ENCODE measurements around the gene CMTM3.

DNA sequence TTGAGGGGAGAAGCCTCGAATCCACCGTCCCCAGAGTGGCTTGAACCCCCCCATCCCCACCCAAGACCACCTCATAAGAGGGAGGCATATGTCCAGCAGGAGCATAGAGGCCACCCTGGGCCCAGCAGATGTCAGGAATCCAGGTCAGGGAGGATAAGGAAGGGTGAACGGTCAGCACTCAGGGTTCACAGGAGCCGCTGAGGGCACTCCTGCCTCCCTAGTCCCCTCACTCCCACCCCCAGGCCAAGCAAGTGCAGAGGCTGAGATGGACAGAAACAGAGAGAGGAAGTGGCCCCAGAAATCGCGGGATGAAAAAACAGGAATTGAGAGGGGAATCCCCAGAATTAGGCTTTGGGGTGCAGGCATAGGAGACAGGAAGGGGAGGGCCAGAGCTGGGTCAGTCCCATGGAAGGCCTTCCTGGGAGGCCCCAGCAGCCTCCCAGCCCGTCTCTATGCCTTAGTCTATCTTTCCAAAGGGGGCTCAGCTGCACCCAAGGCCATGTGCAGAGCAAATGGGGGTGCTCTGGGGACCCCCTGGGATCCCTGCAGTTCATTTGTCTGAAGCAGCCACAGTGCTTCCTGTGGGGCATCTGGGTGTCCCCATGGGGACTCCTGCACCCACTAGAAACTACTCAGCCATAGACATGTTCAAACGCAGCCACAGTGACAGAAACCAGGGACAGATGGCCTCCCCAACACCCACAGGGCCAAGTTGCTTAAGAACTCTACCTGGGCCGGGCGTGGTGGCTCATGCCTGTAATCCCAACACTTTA is 1.7 kb downstream of the CMTM3 start:
- no peak for TF ChIP-seq MAFK (IDR thresholded peaks at IDR 0.05; ENCODE audit: low read depth, low read length)
- TF ChIP-seq SMC3 (IDR thresholded peaks at IDR 0.05; ENCODE audit: low read depth, low read length), result no peak
- no peak for TF ChIP-seq RAD21 (IDR thresholded peaks at IDR 0.05; ENCODE audit: low read length)
- no peak for TF ChIP-seq MAZ (IDR thresholded peaks at IDR 0.05; ENCODE audit: borderline replicate concordance, low read depth, low read length)
- TF ChIP-seq, protein P1, sequence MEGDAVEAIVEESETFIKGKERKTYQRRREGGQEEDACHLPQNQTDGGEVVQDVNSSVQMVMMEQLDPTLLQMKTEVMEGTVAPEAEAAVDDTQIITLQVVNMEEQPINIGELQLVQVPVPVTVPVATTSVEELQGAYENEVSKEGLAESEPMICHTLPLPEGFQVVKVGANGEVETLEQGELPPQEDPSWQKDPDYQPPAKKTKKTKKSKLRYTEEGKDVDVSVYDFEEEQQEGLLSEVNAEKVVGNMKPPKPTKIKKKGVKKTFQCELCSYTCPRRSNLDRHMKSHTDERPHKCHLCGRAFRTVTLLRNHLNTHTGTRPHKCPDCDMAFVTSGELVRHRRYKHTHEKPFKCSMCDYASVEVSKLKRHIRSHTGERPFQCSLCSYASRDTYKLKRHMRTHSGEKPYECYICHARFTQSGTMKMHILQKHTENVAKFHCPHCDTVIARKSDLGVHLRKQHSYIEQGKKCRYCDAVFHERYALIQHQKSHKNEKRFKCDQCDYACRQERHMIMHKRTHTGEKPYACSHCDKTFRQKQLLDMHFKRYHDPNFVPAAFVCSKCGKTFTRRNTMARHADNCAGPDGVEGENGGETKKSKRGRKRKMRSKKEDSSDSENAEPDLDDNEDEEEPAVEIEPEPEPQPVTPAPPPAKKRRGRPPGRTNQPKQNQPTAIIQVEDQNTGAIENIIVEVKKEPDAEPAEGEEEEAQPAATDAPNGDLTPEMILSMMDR (conservative IDR thresholded peaks at IDR 0.05; ENCODE audit: low read depth, low read length), result no peak
- TF ChIP-seq, protein P2, sequence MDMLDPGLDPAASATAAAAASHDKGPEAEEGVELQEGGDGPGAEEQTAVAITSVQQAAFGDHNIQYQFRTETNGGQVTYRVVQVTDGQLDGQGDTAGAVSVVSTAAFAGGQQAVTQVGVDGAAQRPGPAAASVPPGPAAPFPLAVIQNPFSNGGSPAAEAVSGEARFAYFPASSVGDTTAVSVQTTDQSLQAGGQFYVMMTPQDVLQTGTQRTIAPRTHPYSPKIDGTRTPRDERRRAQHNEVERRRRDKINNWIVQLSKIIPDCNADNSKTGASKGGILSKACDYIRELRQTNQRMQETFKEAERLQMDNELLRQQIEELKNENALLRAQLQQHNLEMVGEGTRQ (IDR thresholded peaks at IDR 0.05; ENCODE audit: low read depth, low read length), result no peak
- TF ChIP-seq POLR2A (IDR thresholded peaks at IDR 0.05; ENCODE audit: low read depth, low read length), result no peak
- TF ChIP-seq RFX5 (IDR thresholded peaks at IDR 0.05; ENCODE audit: low read depth, low read length), result no peak
- no peak for TF ChIP-seq MXI1 (IDR thresholded peaks at IDR 0.05; ENCODE audit: borderline replicate concordance, low read depth, low read length)
- no peak for TF ChIP-seq BHLHE40 (IDR thresholded peaks at IDR 0.05; ENCODE audit: low read depth, low read length)
- TF ChIP-seq ELK1 (IDR thresholded peaks at IDR 0.05; ENCODE audit: borderline replicate concordance, low read depth, low read length), result no peak
- no peak for TF ChIP-seq CHD1 (IDR thresholded peaks at IDR 0.05; ENCODE audit: low read depth, low read length)
- TF ChIP-seq CEBPB (IDR thresholded peaks at IDR 0.05; ENCODE audit: low read depth, low read length), result no peak
- TF ChIP-seq RCOR1 (IDR thresholded peaks at IDR 0.05; ENCODE audit: insufficient replicate concordance, low read length), result no peak
